ENCODE measurements around the gene ROR1.
"Not testable (repeated sequence)": the region's sequence is repeated elsewhere in the genome, so short reads cannot be mapped to it uniquely, and the experiment has no call there.

The ROR1 gene

GRCh38 chr1:64073705-64074104 is 299.9 kb downstream of the ROR1 start:
- DNase-seq: no peak

- DNase-seq: no peak
Measured at GRCh38 chr1:64074767-64075166, 300.9 kb downstream of the ROR1 start.

GRCh38 chr1:64077281-64077940 is 303.6 kb downstream of the ROR1 start:
- no peak for DNase-seq

GRCh38 chr1:64080941-64081562 is 307.2 kb downstream of the ROR1 start:
- no peak for DNase-seq

- DNase-seq: no peak
Measured at GRCh38 chr1:64082459-64082858, 308.6 kb downstream of the ROR1 start.

GRCh38 chr1:64084451-64084850 is 310.6 kb downstream of the ROR1 start:
- DNase-seq: no peak

GRCh38 chr1:64087768-64088167 is 314.0 kb downstream of the ROR1 start:
- DNase-seq: no peak

GRCh38 chr1:64090436-64090835 is 316.6 kb downstream of the ROR1 start:
- DNase-seq: no peak

- no peak for DNase-seq
Measured at GRCh38 chr1:64092851-64093371, 319.1 kb downstream of the ROR1 start.

- DNase-seq: no peak
Measured at GRCh38 chr1:64093941-64094340, 320.1 kb downstream of the ROR1 start.

- no peak for DNase-seq
Measured at GRCh38 chr1:64095832-64096231, 322.0 kb downstream of the ROR1 start.

GRCh38 chr1:64097859-64098258 is 324.0 kb downstream of the ROR1 start:
- DNase-seq: no peak

- DNase-seq: no peak
Measured at GRCh38 chr1:64098436-64098835, 324.6 kb downstream of the ROR1 start.

- peak; percentile 25 for DNase-seq
Measured at GRCh38 chr1:64098846-64099582, 325.2 kb downstream of the ROR1 start.

GRCh38 chr1:64100791-64101190 is 327.0 kb downstream of the ROR1 start:
- no peak for DNase-seq

GRCh38 chr1:64104585-64104984 is 330.8 kb downstream of the ROR1 start:
- not testable (repeated sequence) for DNase-seq

- no peak for DNase-seq
Measured at GRCh38 chr1:64107118-64107519, 333.3 kb downstream of the ROR1 start.

GRCh38 chr1:64107632-64108031 is 333.8 kb downstream of the ROR1 start:
- DNase-seq: no peak

- no peak for DNase-seq
Measured at GRCh38 chr1:64110924-64111777, 337.3 kb downstream of the ROR1 start.

- DNase-seq: no peak
Measured at GRCh38 chr1:64111787-64112186, 338.0 kb downstream of the ROR1 start.

GRCh38 chr1:64112281-64112680 is 338.5 kb downstream of the ROR1 start:
- DNase-seq: no peak

GRCh38 chr1:64114012-64114525 is 340.3 kb downstream of the ROR1 start:
- no peak for DNase-seq

GRCh38 chr1:64116537-64116936 is 342.7 kb downstream of the ROR1 start:
- DNase-seq: no peak

All from NCI-H774 (cell line).